ENCODE data around the gene KCNJ14.

GRCh38 chr19:48500830-48501493 is 45.6 kb downstream of the KCNJ14 start:
- TF ChIP-seq CTCF (IDR thresholded peaks at IDR 0.05): no peak
- TF ChIP-seq POLR2A (IDR thresholded peaks at IDR 0.05): no peak

All from tibial nerve (tissue), 3 donors.